ENCODE data around the gene BMI1.
"Not testable (repeated sequence)": the region's sequence is repeated elsewhere in the genome, so short reads cannot be mapped to it uniquely, and the experiment has no call there.

- TF ChIP-seq CTCF, POLR2A (IDR thresholded peaks at IDR 0.05): not testable (repeated sequence)
Observed at GRCh38 chr10:22310012-22310411, 10.9 kb upstream of the BMI1 start.
